Mesenchymal stem cell (in vitro differentiated cells and primary cell): ENCODE measurements around the gene NHLRC2.

Experiments used
- DNase-seq: peaks from one replicate; pipeline ENCODE4 v3.0.0-alpha.2; 2013
- H2AFZ ChIP-seq: one replicate; pipeline ENCODE4 v1.6.1; 2013; ENCODE audit warnings: low read depth, mild to moderate bottlenecking, control low read depth, inconsistent platforms, low read length, moderate library complexity
- H2AK5ac ChIP-seq: 2 replicates; pipeline ENCODE4 v1.6.1; 2013; ENCODE audit warnings: low read length, moderate library complexity, mild to moderate bottlenecking, inconsistent platforms; ENCODE audit not compliant: severe bottlenecking
- H2BK120ac ChIP-seq: one replicate; pipeline ENCODE4 v1.6.1; 2013; ENCODE audit warnings: low read depth, mild to moderate bottlenecking, inconsistent platforms, low read length, moderate library complexity
- H2BK12ac ChIP-seq, 2 experiments: one replicate each; pipeline ENCODE4 v1.6.1; 2013; ENCODE audit warnings: inconsistent platforms in 2 of 2, low read length in 2 of 2, mild to moderate bottlenecking in 2 of 2, moderate library complexity in 2 of 2, control low read depth in 1 of 2
- H2BK15ac ChIP-seq: one replicate; pipeline ENCODE4 v1.6.1; 2013; ENCODE audit warnings: mild to moderate bottlenecking, low read depth, inconsistent platforms; ENCODE audit not compliant: poor library complexity, severe bottlenecking
- H2BK5ac ChIP-seq: 2 replicates; pipeline ENCODE4 v1.6.1; 2013; ENCODE audit warnings: low read depth, mild to moderate bottlenecking, low read length, control low read depth, inconsistent platforms; ENCODE audit not compliant: poor library complexity, severe bottlenecking
- H3K14ac ChIP-seq, 2 experiments: one replicate each; pipeline ENCODE4 v1.6.1; 2013; ENCODE audit warnings: inconsistent platforms in 2 of 2, low read length in 2 of 2, control low read depth in 1 of 2, mild to moderate bottlenecking in 1 of 2, moderate library complexity in 1 of 2
- H3K18ac ChIP-seq, 2 experiments: one replicate each; pipeline ENCODE4 v1.6.1; 2013; ENCODE audit warnings: inconsistent platforms in 2 of 2, low read length in 2 of 2, control low read depth in 1 of 2, low read depth in 1 of 2, mild to moderate bottlenecking in 1 of 2
- H3K23ac ChIP-seq, 2 experiments: one replicate each; pipeline ENCODE4 v1.6.1; 2013; ENCODE audit warnings: inconsistent platforms in 2 of 2, low read length in 2 of 2, mild to moderate bottlenecking in 2 of 2, moderate library complexity in 2 of 2, control low read depth in 1 of 2
- H3K27ac ChIP-seq: 2 replicates; pipeline ENCODE4 v1.5.1; 2013; ENCODE audit warnings: mild to moderate bottlenecking, moderate library complexity, low read length, control low read depth, inconsistent platforms; ENCODE audit not compliant: poor library complexity, severe bottlenecking
- H3K27me3 ChIP-seq, 2 experiments: 2 replicates each; pipeline versions ENCODE4 v1.6.1 to v1.7.0; 2013; ENCODE audit warnings: low read length in 2 of 2, mild to moderate bottlenecking in 2 of 2, moderate library complexity in 2 of 2, control low read depth in 1 of 2, inconsistent platforms in 1 of 2; ENCODE audit not compliant: control insufficient read depth in 1 of 2, insufficient read depth in 1 of 2
- H3K36me3 ChIP-seq, 2 experiments: 2 replicates each; pipeline versions ENCODE4 v1.6.1 to v1.7.0; 2013; ENCODE audit warnings: low read length in 2 of 2, control low read depth in 1 of 2, inconsistent platforms in 1 of 2, low read depth in 1 of 2, mild to moderate bottlenecking in 1 of 2; ENCODE audit not compliant: insufficient read depth in 2 of 2, control insufficient read depth in 1 of 2
- H3K4ac ChIP-seq, 2 experiments: one replicate each; pipeline ENCODE4 v1.6.1; 2013; ENCODE audit warnings: inconsistent platforms in 2 of 2, low read length in 2 of 2, mild to moderate bottlenecking in 2 of 2, moderate library complexity in 2 of 2, control low read depth in 1 of 2, low read depth in 1 of 2
- H3K4me1 ChIP-seq: 2 replicates; pipeline ENCODE4 v1.6.1; 2013; ENCODE audit warnings: low read depth, low read length, control low read depth; ENCODE audit not compliant: control insufficient read depth, insufficient read depth
- H3K4me2 ChIP-seq: 2 replicates; pipeline ENCODE4 v1.6.1; 2013; ENCODE audit warnings: low read length, mild to moderate bottlenecking, inconsistent platforms; ENCODE audit not compliant: poor library complexity, severe bottlenecking
- H3K4me3 ChIP-seq, 2 experiments: 2 replicates each; pipeline versions ENCODE4 v1.5.1 to v1.7.0; 2013; ENCODE audit warnings: low read length in 2 of 2, mild to moderate bottlenecking in 2 of 2, control low read depth in 1 of 2, low read depth in 1 of 2; ENCODE audit not compliant: insufficient read depth in 1 of 2
- H3K79me1 ChIP-seq: replicated peaks from 2 replicates; pipeline ENCODE4 v1.6.1; 2013; ENCODE audit warnings: mild to moderate bottlenecking, control low read depth, low read length, inconsistent platforms; ENCODE audit not compliant: poor library complexity, severe bottlenecking
- H3K9ac ChIP-seq: 2 replicates; pipeline ENCODE4 v1.7.0; 2013; ENCODE audit warnings: mild to moderate bottlenecking, low read length, moderate library complexity
- H3K9me3 ChIP-seq: 2 replicates; pipeline ENCODE4 v1.7.0; 2013; ENCODE audit warnings: mild to moderate bottlenecking, low read length; ENCODE audit not compliant: control insufficient read depth
- H4K8ac ChIP-seq: one replicate; pipeline ENCODE4 v1.6.1; 2013; ENCODE audit warnings: inconsistent platforms, mild to moderate bottlenecking, low read length, moderate library complexity
- H4K91ac ChIP-seq: one replicate; pipeline ENCODE4 v1.6.1; 2013; ENCODE audit warnings: mild to moderate bottlenecking, low read length, inconsistent platforms
- WGBS: methylation state at CpG from one replicate; pipeline ENCODE4 v1.1.7; 2013; ENCODE audit warnings: mixed read lengths; 5-methylcytosine and 5-hydroxymethylcytosine counted together

The NHLRC2 gene

GRCh38 chr10:113924664-113925063 is 70.2 kb downstream of the NHLRC2 start:
- H3K9ac ChIP-seq, result no peak overlapping the region
- H3K79me1 ChIP-seq, result no peaks in the 10 kb centered on the region
- no peak overlapping the region for H2BK15ac ChIP-seq
- H3K18ac ChIP-seq, result no peak overlapping the region
- no peaks in the 10 kb centered on the region for H3K27me3 ChIP-seq
- 64% methylated on average over 3 of the region's 4 CpGs for WGBS
- no peak overlapping the region for H3K14ac ChIP-seq
- H2BK12ac ChIP-seq, result no peak overlapping the region
- H4K91ac ChIP-seq, result no peak overlapping the region
- no peaks in the 10 kb centered on the region for H3K36me3 ChIP-seq
- H3K27ac ChIP-seq, result no peak overlapping the region
- H3K23ac ChIP-seq, result no peak overlapping the region
- H3K4ac ChIP-seq, result no peak overlapping the region
- no peak overlapping the region for H2BK120ac ChIP-seq
- no peak overlapping the region for H3K4me2 ChIP-seq
- no peak overlapping the region for H3K4me3 ChIP-seq
- no peak overlapping the region for H4K8ac ChIP-seq
- H2AFZ ChIP-seq, result no peak overlapping the region
- H2AK5ac ChIP-seq, result no peak overlapping the region
- H3K4me1 ChIP-seq, result no peaks in the 10 kb centered on the region
- DNase-seq, result no peak
- no peak overlapping the region for H2BK5ac ChIP-seq
- peaks cover 9% of the 10 kb centered on the region for H3K9me3 ChIP-seq

DNA sequence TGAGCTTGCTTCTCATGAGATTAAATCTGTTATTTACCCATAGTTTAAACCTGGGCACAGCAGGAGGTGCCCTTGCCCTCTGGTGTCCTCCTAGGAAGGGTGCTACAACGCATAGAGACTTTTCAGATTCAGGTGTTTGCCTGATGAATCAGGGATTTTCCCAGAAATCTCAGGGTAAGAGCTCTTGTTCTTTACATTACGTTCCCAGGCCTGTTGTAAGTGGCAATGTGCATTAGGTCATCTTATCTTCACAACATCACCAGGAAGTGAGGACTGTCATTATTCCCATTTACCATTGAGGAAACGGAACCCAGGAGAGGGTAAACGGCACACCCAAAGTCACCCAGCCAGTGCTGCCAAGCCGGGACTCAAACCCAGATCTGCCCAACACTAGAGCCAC is 73.0 kb downstream of the NHLRC2 start:
- H2AK5ac ChIP-seq, result no peak overlapping the region
- no peaks in the 10 kb centered on the region for H3K36me3 ChIP-seq
- no peak overlapping the region for H3K14ac ChIP-seq
- no peaks in the 10 kb centered on the region for H3K79me1 ChIP-seq
- no peak overlapping the region for H3K27ac ChIP-seq
- H2BK5ac ChIP-seq, result no peak overlapping the region
- no peak overlapping the region for H4K8ac ChIP-seq
- peaks cover 9% of the 10 kb centered on the region for H3K9me3 ChIP-seq
- H3K4me2 ChIP-seq, result no peak overlapping the region
- H3K27me3 ChIP-seq, result no peaks in the 10 kb centered on the region
- no peak overlapping the region for H4K91ac ChIP-seq
- DNase-seq, result no peak
- H2BK120ac ChIP-seq, result no peak overlapping the region
- H3K23ac ChIP-seq, result no peak overlapping the region
- WGBS, result 91% methylated on average over 5 of the region's 5 CpGs
- no peaks in the 10 kb centered on the region for H3K4me1 ChIP-seq
- no peak overlapping the region for H3K9ac ChIP-seq
- no peak overlapping the region for H2BK15ac ChIP-seq
- H2AFZ ChIP-seq, result no peak overlapping the region
- no peak overlapping the region for H2BK12ac ChIP-seq
- H3K18ac ChIP-seq, result no peak overlapping the region
- H3K4ac ChIP-seq, result no peak overlapping the region
- no peak overlapping the region for H3K4me3 ChIP-seq

- H4K91ac ChIP-seq, result no peak overlapping the region
- no peak overlapping the region for H4K8ac ChIP-seq
- no peak overlapping the region for H3K23ac ChIP-seq
- no peak overlapping the region for H3K4ac ChIP-seq
- H2BK5ac ChIP-seq, result no peak overlapping the region
- H2AK5ac ChIP-seq, result no peak overlapping the region
- H3K27me3 ChIP-seq, result peaks cover 0 to 5% of the 10 kb centered on the region in 2 experiments
- no peak overlapping the region for H3K18ac ChIP-seq
- no peak overlapping the region for H3K27ac ChIP-seq
- H2AFZ ChIP-seq, result no peak overlapping the region
- H3K14ac ChIP-seq, result no peak overlapping the region
- H2BK15ac ChIP-seq, result no peak overlapping the region
- H3K4me1 ChIP-seq, result no peaks in the 10 kb centered on the region
- H2BK12ac ChIP-seq, result no peak overlapping the region
- no peak for DNase-seq
- no peak overlapping the region for H3K4me2 ChIP-seq
- no peaks in the 10 kb centered on the region for H3K36me3 ChIP-seq
- H3K9me3 ChIP-seq, result peaks cover 9% of the 10 kb centered on the region
- no peak overlapping the region for H3K4me3 ChIP-seq
- no peaks in the 10 kb centered on the region for H3K79me1 ChIP-seq
- no peak overlapping the region for H3K9ac ChIP-seq
- H2BK120ac ChIP-seq, result no peak overlapping the region
Observed at GRCh38 chr10:113928830-113929229, 74.4 kb downstream of the NHLRC2 start.

GRCh38 chr10:113929522-113929921 is 75.1 kb downstream of the NHLRC2 start:
- no peak overlapping the region for H2BK120ac ChIP-seq
- no peak overlapping the region for H4K8ac ChIP-seq
- H3K4me2 ChIP-seq, result no peak overlapping the region
- peaks cover 0 to 5% of the 10 kb centered on the region in 2 experiments for H3K27me3 ChIP-seq
- no peak overlapping the region for H3K18ac ChIP-seq
- H3K9me3 ChIP-seq, result peaks cover 8% of the 10 kb centered on the region
- no peak overlapping the region for H2AK5ac ChIP-seq
- H3K4me3 ChIP-seq, result no peak overlapping the region
- H3K14ac ChIP-seq, result no peak overlapping the region
- H2AFZ ChIP-seq, result no peak overlapping the region
- 74% methylated on average over 6 of the region's 6 CpGs for WGBS
- H4K91ac ChIP-seq, result no peak overlapping the region
- H3K36me3 ChIP-seq, result no peaks in the 10 kb centered on the region
- no peak overlapping the region for H2BK5ac ChIP-seq
- DNase-seq, result no peak
- no peak overlapping the region for H3K9ac ChIP-seq
- no peak overlapping the region for H3K27ac ChIP-seq
- no peaks in the 10 kb centered on the region for H3K79me1 ChIP-seq
- H3K4me1 ChIP-seq, result no peaks in the 10 kb centered on the region
- H2BK12ac ChIP-seq, result no peak overlapping the region
- H3K23ac ChIP-seq, result no peak overlapping the region
- H3K4ac ChIP-seq, result no peak overlapping the region
- no peak overlapping the region for H2BK15ac ChIP-seq
